ENCODE results near the gene LHFPL3.

The LHFPL3 gene

DNA sequence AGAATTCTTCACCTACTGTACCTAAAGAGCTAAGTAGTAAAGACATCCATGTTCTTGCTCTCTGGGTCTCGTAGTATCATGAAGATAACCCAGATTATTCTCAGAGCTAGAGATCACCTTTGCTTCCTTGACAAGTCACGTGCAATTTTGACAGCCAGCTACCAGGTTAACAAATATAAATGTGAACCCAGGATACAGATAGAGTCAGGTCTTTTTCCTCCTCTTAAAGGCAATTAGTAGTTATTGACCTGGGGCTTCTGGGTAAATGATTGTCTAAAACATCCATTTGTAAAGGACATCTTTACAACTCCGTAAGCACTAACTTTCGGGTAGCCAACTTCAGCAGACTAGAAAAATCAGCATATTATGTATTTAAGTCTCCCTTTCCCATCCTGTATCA is 28.8 kb downstream of the LHFPL3 start:
- Mint-ChIP-seq H3K27ac (no peak overlapping the region), H3K27me3 (peaks cover 13% of the 10 kb centered on the region), H3K4me1 (no peaks in the 10 kb centered on the region), H3K4me3 (no peak overlapping the region), H3K9me3 (no peaks in the 10 kb centered on the region)
- no peak for DNase-seq
- no peak for ATAC-seq

DNA sequence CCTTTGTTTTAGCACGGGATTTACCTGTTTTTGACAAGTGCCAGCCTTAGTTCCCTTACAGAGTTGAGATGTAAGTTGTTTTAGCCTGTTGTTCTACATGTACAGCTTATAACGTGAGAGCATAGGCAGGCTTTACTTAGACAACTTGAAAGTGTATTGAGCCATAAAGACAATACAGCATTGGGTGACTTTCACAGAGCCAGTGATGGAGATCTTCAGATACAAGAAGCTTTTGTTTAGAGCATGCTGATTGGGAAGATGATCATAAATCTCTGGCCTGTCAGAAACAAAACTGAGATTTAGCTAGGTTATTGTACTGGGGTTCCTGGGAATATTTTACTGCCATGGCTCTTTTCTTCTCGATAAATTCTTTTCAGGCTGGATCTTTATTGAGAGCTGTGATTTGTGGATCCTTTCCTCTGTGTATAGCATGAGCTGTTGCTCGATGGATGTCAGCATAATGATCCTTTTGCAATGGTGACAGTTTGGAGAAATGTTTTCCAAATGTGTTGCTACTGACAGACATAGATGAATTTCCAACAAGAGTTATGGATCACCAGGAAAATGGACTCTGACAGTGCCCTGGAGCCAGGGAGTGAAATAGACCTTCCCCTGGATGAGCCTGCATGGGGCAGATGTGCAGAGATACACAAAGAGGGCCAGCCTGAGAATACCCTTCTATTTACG is 30.2 kb downstream of the LHFPL3 start:
- H3K4me1 Mint-ChIP-seq = no peaks in the 10 kb centered on the region
- H3K9me3 Mint-ChIP-seq = no peaks in the 10 kb centered on the region
- DNase-seq = no peak
- H3K4me3 Mint-ChIP-seq = no peak overlapping the region
- no peak for ATAC-seq
- peaks cover 18% of the 10 kb centered on the region for H3K27me3 Mint-ChIP-seq
- H3K27ac Mint-ChIP-seq = no peak overlapping the region

DNA sequence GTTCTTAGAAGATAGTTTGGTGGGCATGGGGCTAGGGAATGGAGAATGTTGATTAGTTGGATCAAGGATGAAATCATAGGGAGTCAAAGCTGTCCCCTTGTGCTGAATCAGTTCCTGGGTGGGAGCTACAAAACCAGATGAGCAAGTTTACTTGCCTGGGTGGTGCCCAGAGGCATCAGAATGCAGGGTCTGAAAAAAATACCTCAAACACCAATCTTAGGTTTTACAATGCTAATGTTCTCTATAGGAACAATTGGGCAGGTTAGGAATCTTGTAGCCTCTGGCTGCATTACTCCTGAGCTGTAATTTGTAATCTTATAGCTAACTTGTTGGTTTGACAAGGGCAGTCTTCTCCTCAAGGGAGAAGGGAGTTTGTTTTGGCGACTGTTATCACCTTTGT is 34.4 kb downstream of the LHFPL3 start:
- Mint-ChIP-seq H3K27me3 (peaks cover 19% of the 10 kb centered on the region), H3K4me3 (no peak overlapping the region), H3K4me1 (no peaks in the 10 kb centered on the region), H3K9me3 (peaks cover 0 to 6% of the 10 kb centered on the region in 2 donors), H3K27ac (no peak overlapping the region)
- DNase-seq (no peak), ATAC-seq (no peak)

DNA sequence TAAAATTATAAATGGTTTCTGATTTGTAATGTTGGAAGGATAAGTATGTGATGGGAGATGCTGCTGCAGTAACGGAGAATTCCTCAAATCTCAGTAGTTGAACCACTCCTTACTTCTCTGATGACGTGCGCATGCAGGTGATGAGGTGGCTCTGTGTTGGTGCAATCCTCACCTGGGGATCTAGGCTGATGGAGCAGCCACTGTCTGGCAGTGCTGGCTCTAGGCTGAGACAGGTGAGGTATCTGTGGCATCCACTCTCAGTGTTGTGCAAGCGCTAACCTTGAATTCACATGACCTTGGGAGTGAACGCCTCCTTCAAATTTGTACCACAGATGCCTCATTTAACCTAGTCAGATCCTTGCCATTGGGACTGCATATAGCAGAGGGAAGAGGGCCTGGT is 35.0 kb downstream of the LHFPL3 start:
- H3K4me3 Mint-ChIP-seq = no peak overlapping the region
- DNase-seq (no peak), ATAC-seq (no peak)
- no peak overlapping the region for H3K27ac Mint-ChIP-seq
- H3K9me3 Mint-ChIP-seq = peaks cover 0 to 6% of the 10 kb centered on the region in 2 donors
- H3K27me3 Mint-ChIP-seq = peaks cover 19% of the 10 kb centered on the region
- no peaks in the 10 kb centered on the region for H3K4me1 Mint-ChIP-seq

DNA sequence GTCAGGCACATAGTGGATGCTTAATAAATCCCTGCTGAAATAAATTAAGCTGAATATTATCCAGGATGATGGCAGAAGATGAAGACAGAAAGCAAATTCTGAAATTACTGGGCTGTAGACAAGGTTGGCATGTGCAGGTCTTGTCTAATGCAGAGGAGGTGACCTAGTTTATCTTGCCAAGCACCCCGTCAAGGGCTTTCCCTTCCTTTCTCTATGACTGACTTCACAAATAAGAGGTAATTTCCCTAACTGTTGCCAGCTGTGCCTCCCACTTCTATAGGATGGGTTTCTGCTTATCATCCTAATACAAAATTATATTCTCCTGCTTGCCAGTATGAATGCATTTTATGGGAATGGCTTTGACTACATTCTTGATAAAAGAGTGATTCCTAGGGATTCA is 38.0 kb downstream of the LHFPL3 start:
- no peak overlapping the region for H3K27ac Mint-ChIP-seq
- ATAC-seq (no peak), DNase-seq (no peak)
- H3K4me1 Mint-ChIP-seq = no peaks in the 10 kb centered on the region
- H3K4me3 Mint-ChIP-seq = no peak overlapping the region
- peaks cover 19% of the 10 kb centered on the region for H3K27me3 Mint-ChIP-seq
- H3K9me3 Mint-ChIP-seq = peaks cover 0 to 6% of the 10 kb centered on the region in 2 donors

DNA sequence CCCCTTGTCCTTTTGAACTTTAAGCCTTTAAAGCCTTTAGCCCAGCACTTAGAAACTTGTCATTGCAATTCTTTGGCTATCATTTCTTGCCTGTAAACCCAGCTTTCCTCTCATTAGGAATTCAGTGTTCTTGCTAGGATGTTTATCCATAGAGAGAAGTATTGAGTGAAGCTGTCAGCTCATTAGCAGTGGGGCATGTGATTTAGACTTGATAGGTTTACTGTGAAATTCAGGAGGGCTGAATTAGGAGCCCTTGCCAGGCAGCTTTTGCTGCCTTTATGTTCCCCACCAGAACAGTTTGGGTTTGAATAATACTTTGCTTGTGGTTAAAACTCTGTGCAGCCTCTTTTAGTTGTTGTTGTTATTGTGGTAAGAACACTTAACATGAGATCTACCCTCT is 39.5 kb downstream of the LHFPL3 start:
- Mint-ChIP-seq H3K27me3 (peaks cover 8% of the 10 kb centered on the region), H3K9me3 (peaks cover 0 to 6% of the 10 kb centered on the region in 2 donors), H3K4me3 (no peak overlapping the region), H3K27ac (no peak overlapping the region), H3K4me1 (no peaks in the 10 kb centered on the region)
- DNase-seq = no peak
- ATAC-seq = no peak

DNA sequence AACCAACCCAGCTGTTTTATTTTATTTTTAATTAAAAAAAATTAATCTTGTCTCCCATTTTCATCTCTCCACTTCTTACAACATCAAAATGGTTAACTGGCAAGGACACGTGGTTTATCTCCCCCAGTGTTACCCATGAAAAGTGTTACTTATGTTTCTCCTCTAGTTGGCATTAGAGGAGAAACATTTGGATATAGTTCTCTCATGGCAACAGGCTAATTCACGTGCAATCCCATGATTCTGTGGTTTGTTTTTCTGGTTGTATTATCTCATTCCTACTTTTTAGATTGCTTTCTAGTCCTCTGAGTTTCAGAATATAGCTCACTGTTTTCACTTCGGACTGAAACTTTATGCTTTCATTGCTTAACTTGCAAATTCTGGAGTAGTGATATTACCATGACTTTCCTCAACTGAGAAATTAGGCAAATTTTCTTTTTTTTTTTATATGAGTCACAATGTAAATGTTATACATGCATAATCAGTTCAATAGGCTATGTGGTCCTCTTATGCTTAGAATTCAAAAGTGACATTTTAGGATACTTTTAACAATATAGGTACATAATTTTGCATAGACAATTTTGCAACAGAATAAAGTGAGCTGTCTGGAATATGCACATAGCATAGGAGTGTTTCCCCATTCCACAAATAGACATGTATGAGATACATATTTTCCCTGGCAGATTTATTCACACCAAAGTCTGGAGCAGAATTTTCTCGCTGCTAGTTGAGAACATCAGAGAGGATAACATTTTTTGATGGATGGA is 43.0 kb downstream of the LHFPL3 start:
- no peak overlapping the region for H3K27ac Mint-ChIP-seq
- H3K9me3 Mint-ChIP-seq = no peaks in the 10 kb centered on the region
- no peaks in the 10 kb centered on the region for H3K27me3 Mint-ChIP-seq
- ATAC-seq (no peak), DNase-seq (no peak)
- no peaks in the 10 kb centered on the region for H3K4me1 Mint-ChIP-seq
- H3K4me3 Mint-ChIP-seq = no peak overlapping the region

DNA sequence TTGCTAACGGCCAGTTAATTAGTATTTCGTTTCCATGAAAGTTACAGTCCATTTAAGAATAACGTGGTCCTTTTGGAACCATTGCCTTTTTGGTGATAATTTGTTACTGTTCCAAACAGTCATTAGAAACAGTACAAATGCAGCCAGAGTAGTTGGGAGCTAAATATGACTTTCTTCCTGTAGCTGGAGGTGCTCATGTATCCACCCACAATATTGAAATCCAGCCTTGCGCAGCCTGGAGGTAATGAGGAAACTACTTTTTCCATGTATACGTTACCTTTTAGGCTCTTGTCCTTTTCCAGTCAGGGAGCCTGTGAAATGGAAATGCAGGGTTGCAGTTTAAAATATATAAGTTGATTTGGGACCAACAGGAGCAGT is 43.6 kb downstream of the LHFPL3 start:
- Mint-ChIP-seq H3K27me3 (no peaks in the 10 kb centered on the region), H3K9me3 (no peaks in the 10 kb centered on the region), H3K27ac (no peak overlapping the region), H3K4me3 (no peak overlapping the region), H3K4me1 (no peaks in the 10 kb centered on the region)
- no peak for DNase-seq
- ATAC-seq = no peak

DNA sequence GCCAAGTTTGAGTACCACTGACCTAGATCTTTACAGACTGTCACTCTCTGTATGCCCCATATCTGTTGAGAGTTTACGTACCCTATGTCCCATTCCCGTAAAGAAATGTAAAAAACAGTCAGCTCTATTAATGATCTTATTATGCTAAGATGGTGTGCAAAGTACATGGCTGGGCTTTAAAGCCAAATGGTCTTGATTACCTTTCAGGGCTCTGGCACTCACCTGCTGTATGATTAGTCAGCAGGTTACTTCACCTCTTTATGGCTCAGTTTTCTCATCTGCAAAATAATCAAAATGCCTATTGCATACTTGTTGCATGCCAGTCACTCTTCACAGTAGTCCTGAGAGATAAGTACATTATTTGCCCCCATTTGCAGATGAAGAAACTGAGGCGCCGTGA is 54.2 kb downstream of the LHFPL3 start:
- no peak overlapping the region for H3K27ac Mint-ChIP-seq
- H3K27me3 Mint-ChIP-seq = peaks cover 20% of the 10 kb centered on the region
- no peak for DNase-seq
- H3K4me3 Mint-ChIP-seq = no peak overlapping the region
- no peak for ATAC-seq
- no peaks in the 10 kb centered on the region for H3K4me1 Mint-ChIP-seq
- peaks cover 6 to 9% of the 10 kb centered on the region in 2 donors for H3K9me3 Mint-ChIP-seq

DNA sequence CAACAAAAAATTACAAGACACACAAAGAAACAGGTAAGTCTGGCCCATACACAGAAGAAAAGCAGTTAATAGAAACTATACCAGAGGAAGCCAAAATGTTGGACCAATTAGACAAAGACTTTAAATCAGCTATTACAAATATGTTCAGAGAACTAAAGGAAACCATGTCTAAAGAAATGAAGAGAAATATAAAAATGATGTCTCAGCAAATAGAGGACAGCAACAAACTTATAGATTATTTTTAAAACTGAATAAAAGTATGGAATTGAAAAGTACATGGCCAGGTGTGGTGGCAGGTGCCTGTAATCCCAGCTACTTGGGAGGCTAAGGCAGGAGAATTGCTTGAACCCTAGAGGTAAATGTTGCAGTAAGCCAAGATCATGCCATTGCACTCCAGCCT is 58.5 kb downstream of the LHFPL3 start:
- DNase-seq (no peak), ATAC-seq (no peak)
- Mint-ChIP-seq H3K27me3 (peaks cover 12% of the 10 kb centered on the region), H3K4me1 (no peaks in the 10 kb centered on the region), H3K9me3 (peaks cover 6 to 9% of the 10 kb centered on the region in 2 donors), H3K4me3 (no peak overlapping the region), H3K27ac (no peak overlapping the region)

DNA sequence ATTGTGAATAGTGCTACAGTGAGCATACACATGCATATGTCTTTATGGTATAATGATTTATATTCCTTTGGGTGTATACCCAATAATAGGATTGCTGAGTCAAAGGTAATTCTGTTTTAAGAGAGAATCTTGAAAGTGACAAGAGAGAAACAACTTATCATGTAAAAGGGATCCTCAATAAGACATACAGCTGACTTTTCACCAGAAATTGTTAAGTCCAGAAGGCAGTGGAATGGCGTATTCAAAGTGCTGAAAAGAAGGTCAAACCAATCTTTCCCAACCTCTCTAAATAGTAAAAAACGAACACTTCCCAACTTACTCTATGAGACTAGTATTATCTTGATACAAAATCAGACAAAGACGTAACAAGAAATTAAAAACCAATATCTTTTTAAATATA is 59.8 kb downstream of the LHFPL3 start:
- ATAC-seq = no peak
- H3K27me3 Mint-ChIP-seq = peaks cover 7% of the 10 kb centered on the region
- H3K4me3 Mint-ChIP-seq = no peak overlapping the region
- no peak for DNase-seq
- H3K9me3 Mint-ChIP-seq = peaks cover 6 to 9% of the 10 kb centered on the region in 2 donors
- no peaks in the 10 kb centered on the region for H3K4me1 Mint-ChIP-seq
- H3K27ac Mint-ChIP-seq = no peak overlapping the region

DNA sequence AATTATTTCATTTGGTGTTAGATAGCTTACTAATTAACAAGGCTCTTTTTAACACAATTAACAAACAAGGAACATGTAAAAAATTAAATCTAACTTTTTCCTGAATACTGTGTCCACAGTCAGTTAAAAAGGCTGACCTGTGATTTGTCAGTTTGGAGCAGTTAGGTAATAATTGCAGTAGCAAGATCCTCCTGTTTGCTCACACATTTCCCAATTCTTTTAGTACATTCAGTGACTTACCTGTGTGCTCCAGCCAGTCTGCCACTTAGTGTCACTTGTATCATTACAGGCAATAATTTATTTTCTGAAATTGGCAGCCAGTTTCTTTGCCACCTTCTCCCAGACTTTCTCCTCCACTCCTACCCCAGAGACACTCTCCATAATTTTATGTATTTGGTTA is 66.8 kb downstream of the LHFPL3 start:
- no peak for DNase-seq
- Mint-ChIP-seq H3K4me1 (no peaks in the 10 kb centered on the region), H3K9me3 (no peaks in the 10 kb centered on the region), H3K4me3 (no peak overlapping the region), H3K27ac (no peak overlapping the region), H3K27me3 (peaks cover 7% of the 10 kb centered on the region)
- ATAC-seq = no peak

DNA sequence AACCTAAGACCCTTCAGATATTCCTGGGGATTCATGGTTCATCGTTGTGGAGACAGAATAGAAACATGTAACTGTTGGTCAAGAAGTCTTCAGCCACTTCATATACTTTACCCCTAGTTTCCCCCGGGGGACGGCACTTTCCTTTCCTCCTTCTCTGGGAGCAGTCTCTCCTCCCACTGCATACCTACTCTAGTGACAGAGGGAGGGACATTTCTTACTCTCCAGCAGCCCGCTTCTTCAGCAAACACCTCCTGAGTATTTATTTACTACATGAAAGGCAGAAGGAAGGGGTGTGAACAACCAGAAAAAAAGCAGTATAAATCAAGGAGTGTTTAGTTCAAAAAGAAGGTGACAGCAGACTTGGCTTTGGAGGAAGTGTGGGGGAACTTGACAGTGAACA is 69.0 kb downstream of the LHFPL3 start:
- no peak for DNase-seq
- Mint-ChIP-seq H3K27me3 (peaks cover 7% of the 10 kb centered on the region), H3K27ac (no peak overlapping the region)

DNA sequence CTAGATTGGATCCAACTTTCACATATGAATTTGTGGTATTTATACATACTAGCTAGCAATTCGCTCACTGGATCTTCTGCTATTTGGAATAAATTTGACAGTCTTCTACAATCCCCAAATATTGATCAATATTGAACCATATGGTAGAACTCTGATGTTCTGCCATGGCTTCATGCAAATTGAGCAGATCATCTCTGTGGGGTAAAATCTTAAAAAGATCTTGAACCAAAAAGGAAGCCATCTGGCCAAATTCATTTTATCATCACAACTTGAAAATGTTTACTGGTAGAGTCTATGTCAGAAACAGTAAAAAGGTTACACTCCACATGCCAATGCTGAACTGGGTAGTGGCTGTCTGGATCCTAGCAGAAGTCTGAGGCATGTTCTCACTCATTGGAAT is 80.0 kb downstream of the LHFPL3 start:
- no peak for ATAC-seq
- Mint-ChIP-seq H3K27me3 (peaks cover 6% of the 10 kb centered on the region), H3K4me1 (no peaks in the 10 kb centered on the region), H3K9me3 (peaks cover 0 to 8% of the 10 kb centered on the region in 2 donors), H3K27ac (no peak overlapping the region), H3K4me3 (no peak overlapping the region)
- no peak for DNase-seq

More for the DNA sequence above, 69.0 kb downstream of the LHFPL3 start:
- no peak overlapping the region for H3K4me3 Mint-ChIP-seq
- H3K4me1 Mint-ChIP-seq = no peaks in the 10 kb centered on the region
- no peaks in the 10 kb centered on the region for H3K9me3 Mint-ChIP-seq
- no peak for ATAC-seq

DNA sequence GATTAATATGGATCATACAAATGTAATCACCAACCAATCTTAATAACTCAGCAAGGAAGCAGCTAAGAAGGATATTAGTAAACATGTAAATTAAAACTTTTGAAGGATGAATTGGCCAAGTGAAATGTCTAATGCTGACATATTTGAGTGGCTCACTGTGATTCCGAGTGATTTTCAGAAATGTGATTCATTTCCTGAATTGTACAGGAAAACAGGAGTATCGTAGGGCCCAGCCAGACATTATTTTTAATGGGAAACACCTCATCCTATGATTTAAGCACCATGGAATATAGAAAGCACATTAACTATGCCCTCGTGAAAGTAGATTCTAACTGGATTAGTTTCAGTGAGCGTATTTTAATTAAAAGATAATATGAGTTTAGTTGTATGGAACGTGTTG is 82.3 kb downstream of the LHFPL3 start:
- Mint-ChIP-seq H3K9me3 (peaks cover 0 to 8% of the 10 kb centered on the region in 2 donors), H3K4me3 (no peak overlapping the region), H3K4me1 (no peaks in the 10 kb centered on the region), H3K27ac (no peak overlapping the region), H3K27me3 (peaks cover 8% of the 10 kb centered on the region)
- no peak for DNase-seq
- ATAC-seq = no peak

DNA sequence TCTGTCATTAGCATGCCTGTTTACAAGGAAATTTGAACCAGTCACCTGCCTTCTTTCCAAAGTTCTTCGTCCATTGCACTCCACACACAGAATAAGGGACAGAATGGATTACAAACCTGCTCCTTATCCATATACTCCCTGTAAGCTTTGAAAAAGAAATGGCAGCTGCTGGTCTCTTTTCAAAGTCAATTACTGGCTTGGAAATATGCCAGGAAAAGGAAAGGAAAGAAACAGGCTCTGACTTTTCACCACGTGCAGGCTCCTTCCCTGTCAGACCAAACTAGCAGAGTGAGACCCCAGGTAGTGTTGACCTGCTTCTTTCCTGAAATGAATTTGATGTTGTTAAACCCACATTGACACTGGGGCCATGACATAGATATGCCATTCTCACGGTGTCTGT is 84.5 kb downstream of the LHFPL3 start:
- Mint-ChIP-seq H3K9me3 (no peaks in the 10 kb centered on the region), H3K4me3 (no peak overlapping the region), H3K27ac (no peak overlapping the region), H3K27me3 (peaks cover 8% of the 10 kb centered on the region), H3K4me1 (no peaks in the 10 kb centered on the region)
- DNase-seq = no peak
- no peak for ATAC-seq

DNA sequence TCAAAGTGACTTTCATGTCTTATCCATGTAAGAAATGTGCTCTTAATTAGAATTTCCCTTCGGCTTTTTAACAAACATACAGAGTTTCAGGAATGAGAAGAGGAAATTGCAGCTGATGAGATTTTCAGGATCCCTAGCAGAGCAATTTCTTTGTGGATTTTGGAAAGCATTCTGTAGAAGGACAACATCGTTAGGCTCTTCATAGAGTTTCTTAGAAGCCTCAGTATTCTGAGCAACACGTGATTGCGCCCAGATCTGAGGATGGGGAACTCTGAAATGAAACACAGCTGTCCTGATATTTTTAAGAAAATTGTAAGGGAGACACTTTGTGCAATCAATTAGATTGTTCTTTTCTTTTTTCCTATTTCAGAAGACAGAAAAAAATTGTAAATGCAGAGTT is 85.8 kb downstream of the LHFPL3 start:
- no peak for ATAC-seq
- H3K4me3 Mint-ChIP-seq = no peak overlapping the region
- H3K9me3 Mint-ChIP-seq = no peaks in the 10 kb centered on the region
- H3K27me3 Mint-ChIP-seq = peaks cover 8% of the 10 kb centered on the region
- H3K4me1 Mint-ChIP-seq = no peaks in the 10 kb centered on the region
- no peak overlapping the region for H3K27ac Mint-ChIP-seq
- no peak for DNase-seq
